Breast epithelium (tissue), 4 donors: ENCODE results near the gene SLC1A5. TPM values are rescaled to one million over a fixed set of nuclear protein-coding genes. Genes with fewer than 3 reads are reported as not detected.

ENCODE experiments used
- DNase-seq, 2 donors: peaks; one replicate each; pipeline ENCODE4 v3.0.0-alpha.2; 2019; ENCODE audit warnings: low spot score in 2 of 2
- H3K27ac ChIP-seq, 2 donors: fragments of 200-600 bp; sonication (generic) in 1 of 2; one replicate each; pipeline ENCODE4 v1.5.1; 2016 to 2019; ENCODE audit warnings: mild to moderate bottlenecking in 1 of 2
- H3K27me3 ChIP-seq, 2 donors: fragments of 200-600 bp; sonication (generic) in 1 of 2; one replicate each; pipeline versions ENCODE4 v1.5.1 to v1.6.0; 2017 to 2019; ENCODE audit warnings: control low read depth in 1 of 2, mild to moderate bottlenecking in 1 of 2
- H3K36me3 ChIP-seq: fragments of 200-600 bp; one replicate; pipeline ENCODE4 v1.5.1; 2019
- H3K4me1 ChIP-seq, 2 donors: fragments of 200-600 bp; sonication (generic); one replicate each; pipeline ENCODE4 v1.5.1; 2016 to 2019; ENCODE audit warnings: control low read depth in 1 of 2
- H3K4me3 ChIP-seq, 3 donors: fragments of 200-600 bp; sonication (generic); 1 replicate in 2 of 3; 2 replicates in 1 of 3; pipeline ENCODE4 v1.5.1; 2016 to 2019; ENCODE audit warnings: mild to moderate bottlenecking in 3 of 3, moderate library complexity in 2 of 3
- H3K9me3 ChIP-seq, 2 donors: fragments of 200-600 bp; sonication (generic) in 1 of 2; one replicate each; pipeline ENCODE4 v1.5.1; 2016 to 2019; ENCODE audit warnings: control low read depth in 1 of 2
- CTCF ChIP-seq, 3 donors: fragments of 450-650 bp; IDR thresholded peaks; one replicate each; pipeline ENCODE4 v1.5.1; 2016 to 2017; ENCODE audit warnings: antibody characterized with exemption in 3 of 3, mild to moderate bottlenecking in 3 of 3, moderate library complexity in 3 of 3
- POLR2A ChIP-seq: fragments of 450-650 bp; IDR thresholded peaks from one replicate; pipeline ENCODE4 v1.6.1; 2016; ENCODE audit warnings: antibody characterized with exemption, mild to moderate bottlenecking, moderate library complexity
- POLR2AphosphoS5 ChIP-seq, 3 donors: sonication (generic); formaldehyde crosslinking; IDR thresholded peaks; one replicate each; pipeline ENCODE4 v1.6.1; 2017; ENCODE audit warnings: antibody characterized with exemption in 3 of 3
- intact Hi-C: fragments of 100-400 bp; cut with DNase I; formaldehyde crosslinking; loops from one replicate; pipeline ENCODE4 v1.15.1; 2023; ENCODE audit warnings: low total_unique reads
- total RNA-seq, 3 donors: library from RNA; depleted of rRNA; stranded (reverse); fragments of >200 nt; gene quantifications; one replicate each; pipeline ENCODE4 v1.1.0, GENCODE V29; 2016

The SLC1A5 gene
- total RNA-seq, 3 donors from 2014 or later: 121 to 146 (median 121) TPM

GRCh38 chr19:46787331-46788261 is 798 bp downstream of the SLC1A5 start:
- Histone ChIP-seq H3K27me3 (no peaks in the 10 kb centered on the region), H3K27ac (peak overlapping the region; percentile 90 to 93), H3K4me3 (peak overlapping the region; percentile 92 to 95 (median 94)), H3K4me1 (peaks cover 8 to 15% of the 10 kb centered on the region in 2 donors), H3K9me3 (no peaks in the 10 kb centered on the region), H3K36me3 (no peaks in the 10 kb centered on the region)
- intact Hi-C loops: no loop called here
- peak in 1 of 2 donors; percentile 49 for DNase-seq
- no peak for TF ChIP-seq CTCF (IDR thresholded peaks at IDR 0.05)
- peak; percentile 13 to 35 (median 18) for TF ChIP-seq POLR2AphosphoS5 (IDR thresholded peaks at IDR 0.05)
- no peak for TF ChIP-seq POLR2A

GRCh38 chr19:46787040-46787330 is 1.4 kb downstream of the SLC1A5 start:
- peaks cover 8 to 15% of the 10 kb centered on the region in 2 donors for H3K4me1 ChIP-seq
- DNase-seq: no peak
- H3K4me3 ChIP-seq: peak overlapping the region; percentile 92 to 95 (median 94)
- intact Hi-C loops: no loop called here
- H3K9me3 ChIP-seq: no peaks in the 10 kb centered on the region
- H3K27ac ChIP-seq: peak overlapping the region; percentile 90 to 93
- no peak for TF ChIP-seq POLR2A
- TF ChIP-seq CTCF (IDR thresholded peaks at IDR 0.05): no peak
- no peak for TF ChIP-seq POLR2AphosphoS5 (IDR thresholded peaks at IDR 0.05)
- no peaks in the 10 kb centered on the region for H3K36me3 ChIP-seq
- no peaks in the 10 kb centered on the region for H3K27me3 ChIP-seq

GRCh38 chr19:46786236-46787039 is 2.0 kb downstream of the SLC1A5 start:
- Histone ChIP-seq H3K4me3 (peak overlapping the region; percentile 92 to 95 (median 94)), H3K36me3 (no peaks in the 10 kb centered on the region), H3K27me3 (no peaks in the 10 kb centered on the region), H3K4me1 (peaks cover 8 to 15% of the 10 kb centered on the region in 2 donors), H3K27ac (peak overlapping the region; percentile 90 to 93), H3K9me3 (no peaks in the 10 kb centered on the region)
- peak; percentile 61 to 73 for DNase-seq
- TF ChIP-seq POLR2A (peak; percentile 17), POLR2AphosphoS5 (IDR thresholded peaks at IDR 0.05) (peak; percentile 50 to 95 (median 64)), CTCF (IDR thresholded peaks at IDR 0.05) (no peak)
- intact Hi-C loops: no loop called here

- peak overlapping the region; percentile 92 to 95 (median 94) for H3K4me3 ChIP-seq
- peak overlapping the region; percentile 90 to 93 for H3K27ac ChIP-seq
- no peaks in the 10 kb centered on the region for H3K27me3 ChIP-seq
- intact Hi-C loops: no loop called here
- peaks cover 8 to 15% of the 10 kb centered on the region in 2 donors for H3K4me1 ChIP-seq
- TF ChIP-seq POLR2AphosphoS5 (IDR thresholded peaks at IDR 0.05): no peak
- TF ChIP-seq POLR2A: no peak
- TF ChIP-seq CTCF (IDR thresholded peaks at IDR 0.05): no peak
- no peak for DNase-seq
- no peaks in the 10 kb centered on the region for H3K36me3 ChIP-seq
- H3K9me3 ChIP-seq: no peaks in the 10 kb centered on the region
Observed at GRCh38 chr19:46785980-46786235, 2.5 kb downstream of the SLC1A5 start.
